ENCODE results near the gene ATP8B4. TPM values are rescaled to one million over a fixed set of nuclear protein-coding genes. Genes with fewer than 3 reads are reported as not detected.

Gene ATP8B4
- total and polyA plus RNA-seq, 8 donors: 2.1 to 8.1 (median 2.9) TPM

DNA sequence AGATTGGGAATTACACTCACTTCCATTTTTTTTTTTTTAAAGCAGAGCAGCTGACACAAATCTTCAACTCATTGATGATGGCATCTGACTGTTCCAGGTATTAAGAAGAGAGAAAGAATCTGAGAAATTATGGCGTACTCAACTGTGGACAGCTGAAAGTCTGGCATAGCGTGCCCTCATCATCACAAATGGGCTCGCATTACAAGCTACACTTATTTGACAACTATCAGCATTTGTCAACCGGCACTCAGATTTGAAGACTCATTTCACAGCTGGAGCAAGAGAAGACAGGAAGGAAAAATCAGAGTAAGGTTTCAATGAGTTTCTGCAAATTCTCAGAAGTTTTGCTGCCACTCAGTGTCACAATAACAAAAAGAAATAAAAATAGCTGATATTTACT, 235.9 kb downstream of the ATP8B4 start:
- H3K27me3 ChIP-seq: no peaks in the 10 kb centered on the region
- no peaks in the 10 kb centered on the region for H3K9me3 ChIP-seq
- DNase-seq (no peak), ATAC-seq (no peak)
- no peak overlapping the region for H3K27ac ChIP-seq
- intact Hi-C loops (cut with DNase I): no loop called here
- no peak overlapping the region for H3K4me3 ChIP-seq
- TF ChIP-seq, protein P1, sequence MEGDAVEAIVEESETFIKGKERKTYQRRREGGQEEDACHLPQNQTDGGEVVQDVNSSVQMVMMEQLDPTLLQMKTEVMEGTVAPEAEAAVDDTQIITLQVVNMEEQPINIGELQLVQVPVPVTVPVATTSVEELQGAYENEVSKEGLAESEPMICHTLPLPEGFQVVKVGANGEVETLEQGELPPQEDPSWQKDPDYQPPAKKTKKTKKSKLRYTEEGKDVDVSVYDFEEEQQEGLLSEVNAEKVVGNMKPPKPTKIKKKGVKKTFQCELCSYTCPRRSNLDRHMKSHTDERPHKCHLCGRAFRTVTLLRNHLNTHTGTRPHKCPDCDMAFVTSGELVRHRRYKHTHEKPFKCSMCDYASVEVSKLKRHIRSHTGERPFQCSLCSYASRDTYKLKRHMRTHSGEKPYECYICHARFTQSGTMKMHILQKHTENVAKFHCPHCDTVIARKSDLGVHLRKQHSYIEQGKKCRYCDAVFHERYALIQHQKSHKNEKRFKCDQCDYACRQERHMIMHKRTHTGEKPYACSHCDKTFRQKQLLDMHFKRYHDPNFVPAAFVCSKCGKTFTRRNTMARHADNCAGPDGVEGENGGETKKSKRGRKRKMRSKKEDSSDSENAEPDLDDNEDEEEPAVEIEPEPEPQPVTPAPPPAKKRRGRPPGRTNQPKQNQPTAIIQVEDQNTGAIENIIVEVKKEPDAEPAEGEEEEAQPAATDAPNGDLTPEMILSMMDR (IDR thresholded peaks at IDR 0.05): no peak
- H3K4me1 ChIP-seq: no peaks in the 10 kb centered on the region
- peaks cover 0 to 4% of the 10 kb centered on the region in 2 donors for H3K36me3 ChIP-seq

DNA sequence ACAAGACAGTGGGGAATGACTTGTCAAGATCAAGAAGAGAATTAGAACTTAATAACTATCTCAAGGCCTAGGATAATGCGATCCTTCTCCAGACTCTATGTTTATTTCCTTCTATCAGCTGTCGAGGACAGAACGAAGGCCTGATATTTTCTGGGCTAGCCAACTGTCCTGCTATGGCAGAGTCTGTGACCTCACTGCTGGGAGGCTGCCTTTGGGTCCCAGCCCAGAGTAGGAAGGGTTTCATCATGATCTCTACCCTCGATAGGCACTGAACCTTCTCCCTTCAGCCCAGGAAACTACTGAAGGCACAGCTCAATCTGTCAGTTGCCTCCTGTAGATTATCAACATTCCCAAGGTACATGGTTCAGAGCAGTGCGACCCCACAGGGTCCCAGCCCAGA, 237.2 kb downstream of the ATP8B4 start:
- intact Hi-C loops (cut with DNase I): no loop called here
- Histone ChIP-seq H3K27ac (no peak overlapping the region), H3K27me3 (no peaks in the 10 kb centered on the region), H3K4me3 (no peak overlapping the region), H3K4me1 (no peaks in the 10 kb centered on the region), H3K9me3 (no peaks in the 10 kb centered on the region), H3K36me3 (peaks cover 0 to 4% of the 10 kb centered on the region in 2 donors)
- TF ChIP-seq, protein P1 (IDR thresholded peaks at IDR 0.05): no peak
- ATAC-seq: no peak
- no peak for DNase-seq

DNA sequence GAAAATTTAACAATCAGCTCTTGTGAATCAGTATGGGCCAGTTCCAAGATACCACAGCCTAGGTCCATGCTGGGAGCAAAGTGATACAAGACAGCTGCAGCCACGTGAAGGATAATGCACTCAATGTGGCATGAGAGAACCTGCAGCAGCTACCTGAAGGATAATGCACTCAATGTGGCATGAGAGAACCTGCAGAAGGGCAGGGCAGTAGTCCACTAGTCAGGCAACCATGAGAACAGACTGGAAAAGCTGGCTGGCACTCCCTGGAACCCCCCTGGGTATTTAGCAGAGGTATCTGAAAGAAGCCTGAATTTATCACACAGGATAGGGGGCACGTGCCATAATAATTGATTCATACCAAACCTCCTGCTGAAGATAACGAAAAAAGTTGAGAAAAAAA, 237.6 kb downstream of the ATP8B4 start:
- Histone ChIP-seq H3K4me1 (no peaks in the 10 kb centered on the region), H3K4me3 (no peak overlapping the region), H3K36me3 (peaks cover 0 to 5% of the 10 kb centered on the region in 2 donors), H3K27me3 (no peaks in the 10 kb centered on the region), H3K27ac (no peak overlapping the region), H3K9me3 (no peaks in the 10 kb centered on the region)
- ATAC-seq: no peak
- intact Hi-C loops (cut with DNase I): no loop called here
- TF ChIP-seq, protein P1 (IDR thresholded peaks at IDR 0.05): no peak
- DNase-seq: no peak

DNA sequence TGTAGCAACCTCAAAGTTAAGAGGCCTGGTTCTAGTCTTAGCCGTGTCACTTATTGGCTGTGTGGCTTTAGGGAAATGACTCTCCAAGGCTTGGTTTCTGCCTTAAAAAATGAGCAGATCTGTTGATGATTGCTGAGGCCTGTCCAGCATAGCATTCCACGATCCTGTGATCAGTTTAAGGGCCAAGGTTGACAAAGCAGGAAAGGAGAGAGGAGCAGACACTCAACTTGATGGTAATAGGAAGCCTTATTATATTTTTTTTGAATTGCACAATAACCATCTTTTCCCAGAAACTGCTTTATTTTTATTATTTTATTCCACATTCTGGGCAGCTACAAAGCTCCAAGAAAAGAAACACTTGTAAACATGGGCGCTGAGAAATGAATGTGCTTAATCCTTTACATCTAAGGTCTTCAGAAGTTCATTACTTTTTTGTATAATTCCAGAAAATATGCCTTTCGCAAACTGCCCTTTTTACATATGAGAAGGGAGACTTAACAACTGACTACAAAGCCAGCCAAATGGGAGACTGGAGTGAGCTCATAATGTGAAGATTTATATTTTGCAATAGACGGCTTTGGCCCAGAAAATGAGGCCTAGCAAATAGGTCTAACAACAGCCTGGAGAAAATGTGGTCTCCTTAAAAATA, 241.0 kb downstream of the ATP8B4 start:
- Histone ChIP-seq H3K27ac (peak overlapping the region; percentile 63 to 74), H3K27me3 (no peaks in the 10 kb centered on the region), H3K4me3 (no peak overlapping the region), H3K4me1 (no peaks in the 10 kb centered on the region), H3K36me3 (peaks cover 0 to 28% of the 10 kb centered on the region in 2 donors), H3K9me3 (no peaks in the 10 kb centered on the region)
- DNase-seq (peak in 2 of 4 donors; percentile 73 to 76), ATAC-seq (peak; percentile 76)
- intact Hi-C loops (cut with DNase I): no loop called here
- TF ChIP-seq, protein P1 (IDR thresholded peaks at IDR 0.05): no peak

DNA sequence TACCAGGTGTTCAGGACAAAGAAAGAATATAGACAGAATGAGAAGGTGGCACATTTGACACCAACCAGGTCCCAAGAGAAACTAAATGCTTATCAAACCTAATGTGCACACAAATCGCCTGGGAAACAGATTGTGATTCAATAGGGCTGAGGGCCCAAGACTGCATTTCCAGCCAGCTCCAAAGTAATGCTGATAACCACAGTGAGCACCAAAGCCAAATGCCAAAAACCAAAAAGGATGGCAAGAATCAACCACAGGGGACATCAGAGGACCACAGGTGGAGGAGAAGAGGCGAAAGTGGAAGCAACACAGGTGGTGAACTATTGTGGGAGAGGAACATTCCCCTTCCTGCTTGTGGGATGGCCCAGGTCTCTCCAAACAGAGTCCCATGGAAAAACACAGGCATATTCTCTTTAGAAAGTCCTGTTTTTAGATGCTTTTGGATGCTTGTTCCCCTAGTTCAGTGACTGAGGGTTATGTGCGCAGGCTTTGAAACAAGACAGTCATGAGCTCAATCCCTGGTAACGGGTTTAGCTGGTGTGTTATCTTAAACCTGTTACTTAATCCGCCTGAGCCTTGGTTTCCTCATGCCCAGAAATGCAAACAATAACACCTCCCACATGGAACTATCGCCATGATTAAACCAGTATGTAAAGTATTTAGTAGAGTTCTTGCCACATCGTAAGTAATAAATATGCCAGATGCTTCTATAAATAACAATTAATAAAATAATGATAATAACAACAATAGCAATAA, 241.7 kb downstream of the ATP8B4 start:
- no peaks in the 10 kb centered on the region for H3K27me3 ChIP-seq
- intact Hi-C loops (cut with DNase I): no loop called here
- H3K4me3 ChIP-seq: no peak overlapping the region
- ATAC-seq (peak; percentile 23), DNase-seq (peak in 1 of 4 donors; percentile 42)
- no peaks in the 10 kb centered on the region for H3K4me1 ChIP-seq
- peaks cover 0 to 28% of the 10 kb centered on the region in 2 donors for H3K36me3 ChIP-seq
- H3K9me3 ChIP-seq: no peaks in the 10 kb centered on the region
- TF ChIP-seq, protein P1 (IDR thresholded peaks at IDR 0.05): no peak
- H3K27ac ChIP-seq: peak overlapping the region; percentile 39 to 74

Measured in left lung (tissue), 10 donors.